H1 (cell line): ENCODE results near the gene FGR. TPM values are rescaled to one million over a fixed set of nuclear protein-coding genes. Genes with fewer than 3 reads are reported as not detected.

ENCODE experiments used
- CTCF ChIA-PET: fragments of 300-600 bp; sonication (Branson Sonifier 250); formaldehyde crosslinking; loops from one replicate; lab custom pipeline; 2021; ENCODE audit not compliant: partially characterized antibody; lab: Charles Lee
- POLR2A ChIA-PET: fragments of 300-600 bp; sonication (Branson Sonifier 250); formaldehyde crosslinking; loops from one replicate; lab custom pipeline; 2021; ENCODE audit warnings: inconsistent platforms; ENCODE audit not compliant: partially characterized antibody; lab: Charles Lee
- DNase-seq, 2 experiments: peaks; one replicate each; pipeline versions ENCODE4 v3.0.0 to v3.0.0-alpha.2; 2010 to 2022; ENCODE audit warnings: low spot score in 2 of 2, low read depth in 1 of 2, mixed read lengths in 1 of 2
- FAIRE-seq: peaks from 2 replicates; lab custom pipeline; 2011; peaks lifted over from hg19 to GRCh38; lab: Jason Lieb, UNC
- H2AFZ ChIP-seq: 2 replicates; pipeline ENCODE4 v1.8.1; 2012; ENCODE audit warnings: low read length, inconsistent platforms
- H2AK5ac ChIP-seq: 2 replicates; pipeline ENCODE4 v1.6.1; 2013; ENCODE audit warnings: low read depth, low read length
- H2BK120ac ChIP-seq: replicated peaks from 2 replicates; pipeline ENCODE3; 2013; ENCODE audit warnings: low read depth, low read length, inconsistent platforms
- H2BK12ac ChIP-seq: 2 replicates; pipeline ENCODE4 v1.6.1; 2013; ENCODE audit warnings: low read depth, low read length
- H2BK15ac ChIP-seq: 2 replicates; pipeline ENCODE4 v1.6.1; 2013; ENCODE audit warnings: low read length
- H2BK20ac ChIP-seq: 2 replicates; pipeline ENCODE4 v1.6.1; 2013; ENCODE audit warnings: low read length
- H2BK5ac ChIP-seq: 2 replicates; pipeline ENCODE4 v1.6.1; 2013; ENCODE audit warnings: low read depth, low read length
- H3K14ac ChIP-seq: 2 replicates; pipeline ENCODE4 v1.6.1; 2013; ENCODE audit warnings: inconsistent platforms; ENCODE audit not compliant: insufficient read length
- H3K18ac ChIP-seq: 2 replicates; pipeline ENCODE4 v1.6.1; 2013; ENCODE audit warnings: low read length; ENCODE audit errors: extremely low read depth
- H3K23ac ChIP-seq: 2 replicates; pipeline ENCODE4 v1.6.1; 2013; ENCODE audit warnings: inconsistent platforms; ENCODE audit not compliant: insufficient read length
- H3K23me2 ChIP-seq: 2 replicates; pipeline ENCODE4 v1.6.1; 2013; ENCODE audit warnings: low read depth, low read length
- H3K27ac ChIP-seq: 2 replicates; pipeline ENCODE4 v1.6.1; 2011; ENCODE audit warnings: low read depth, low read length, inconsistent platforms
- H3K27me3 ChIP-seq, 4 experiments: replicated peaks in 1 of 4; 1 replicate in 1 of 4; 2 replicates in 3 of 4; pipeline versions ENCODE4 v1.6.1 to v1.8.1; 2011 to 2013; ENCODE audit warnings: low read length in 3 of 4, mild to moderate bottlenecking in 3 of 4, inconsistent platforms in 2 of 4, mixed read lengths in 2 of 4, moderate library complexity in 1 of 4; ENCODE audit not compliant: control insufficient read depth in 3 of 4, insufficient read depth in 3 of 4; ENCODE audit errors: extremely low read depth in 1 of 4
- H3K36me3 ChIP-seq, 4 experiments: 2 replicates each; pipeline versions ENCODE4 v1.6.1 to v1.8.1; 2011 to 2013; ENCODE audit warnings: mild to moderate bottlenecking in 4 of 4, low read length in 3 of 4, moderate library complexity in 2 of 4, control low read depth in 1 of 4, inconsistent platforms in 1 of 4; ENCODE audit not compliant: insufficient read depth in 4 of 4, control insufficient read depth in 2 of 4
- H3K4ac ChIP-seq: replicated peaks from 2 replicates; pipeline ENCODE3; 2013; ENCODE audit warnings: low read length, low read depth, mixed read lengths, inconsistent platforms; ENCODE audit not compliant: insufficient read length
- H3K4me1 ChIP-seq, 4 experiments: replicated peaks in 1 of 4; 1 replicate in 1 of 4; 2 replicates in 3 of 4; pipeline versions ENCODE4 v1.6.1 to v1.8.1; 2011 to 2013; ENCODE audit warnings: low read length in 3 of 4, inconsistent platforms in 2 of 4, mixed read lengths in 1 of 4; ENCODE audit not compliant: insufficient read depth in 4 of 4, control insufficient read depth in 3 of 4
- H3K4me2 ChIP-seq, 2 experiments: 2 replicates each; pipeline versions ENCODE4 v1.6.1 to v1.8.1; 2011 to 2013; ENCODE audit warnings: low read depth in 2 of 2, low read length in 2 of 2, control low read depth in 1 of 2, inconsistent platforms in 1 of 2, mild to moderate bottlenecking in 1 of 2; ENCODE audit not compliant: insufficient read depth in 1 of 2
- H3K4me3 ChIP-seq, 4 experiments: fragments of 200-600, 300-600 bp in 1 of 4; sonication (generic), shearing (Covaris generic), sonication (Bioruptor Twin) in 1 of 4; 2 replicates each; pipeline versions ENCODE4 v1.5.1 to v1.8.1; 2011 to 2016; ENCODE audit warnings: low read length in 4 of 4, low read depth in 3 of 4, control low read depth in 2 of 4, inconsistent platforms in 2 of 4, mild to moderate bottlenecking in 2 of 4, mixed read lengths in 1 of 4, moderate library complexity in 1 of 4; ENCODE audit not compliant: insufficient read depth in 2 of 4; ENCODE audit errors: extremely low read depth in 1 of 4
- H3K56ac ChIP-seq: replicated peaks from 2 replicates; pipeline ENCODE3; 2013; ENCODE audit warnings: low read depth, mild to moderate bottlenecking, mixed read lengths, low read length, inconsistent platforms; ENCODE audit not compliant: insufficient read length
- H3K79me1 ChIP-seq: 2 replicates; pipeline ENCODE4 v1.6.1; 2013; ENCODE audit warnings: low read depth, low read length, control low read depth
- H3K79me2 ChIP-seq, 2 experiments: 2 replicates each; pipeline versions ENCODE4 v1.6.1 to v1.8.1; 2012 to 2013; ENCODE audit warnings: low read length in 2 of 2, mild to moderate bottlenecking in 2 of 2, inconsistent platforms in 1 of 2; ENCODE audit not compliant: insufficient read depth in 2 of 2, control insufficient read depth in 1 of 2
- H3K9ac ChIP-seq, 4 experiments: replicated peaks in 1 of 4; 1 replicate in 1 of 4; 2 replicates in 3 of 4; pipeline versions ENCODE4 v1.6.1 to v1.8.1; 2011 to 2013; ENCODE audit warnings: low read depth in 3 of 4, low read length in 3 of 4, control low read depth in 2 of 4, mild to moderate bottlenecking in 2 of 4, moderate library complexity in 2 of 4, inconsistent platforms in 1 of 4; ENCODE audit errors: extremely low read depth in 1 of 4
- H3K9me3 ChIP-seq, 2 experiments: 2 replicates each; pipeline versions ENCODE4 v1.6.1 to v1.8.1; 2012 to 2013; ENCODE audit warnings: mild to moderate bottlenecking in 2 of 2, moderate library complexity in 2 of 2, control low read depth in 1 of 2, inconsistent platforms in 1 of 2, low read depth in 1 of 2, low read length in 1 of 2, mixed read lengths in 1 of 2; ENCODE audit not compliant: insufficient read depth in 2 of 2
- H4K20me1 ChIP-seq, 2 experiments: replicated peaks in 1 of 2; 2 replicates each; pipeline versions ENCODE3 to v1.8.1; 2011 to 2013; ENCODE audit warnings: inconsistent platforms in 2 of 2, low read length in 2 of 2, mild to moderate bottlenecking in 1 of 2; ENCODE audit not compliant: insufficient read depth in 2 of 2, control insufficient read depth in 1 of 2
- H4K5ac ChIP-seq: 2 replicates; pipeline ENCODE4 v1.6.1; 2013; ENCODE audit warnings: low read length, low read depth, mixed read lengths, inconsistent platforms; ENCODE audit not compliant: insufficient read length
- H4K8ac ChIP-seq: 2 replicates; pipeline ENCODE4 v1.8.0; 2013; ENCODE audit warnings: mild to moderate bottlenecking, moderate library complexity, low read length, inconsistent platforms; ENCODE audit not compliant: insufficient read depth; ENCODE audit errors: extremely low read depth
- H4K91ac ChIP-seq: replicated peaks from 2 replicates; pipeline ENCODE3; 2013; ENCODE audit warnings: low read length, mixed read lengths, inconsistent platforms; ENCODE audit not compliant: insufficient read length
- ASH2L ChIP-seq: fragments of 200-600, 300-600 bp; sonication (generic); IDR thresholded peaks from one replicate; pipeline ENCODE4 v1.7.1; 2017; ENCODE audit warnings: low read length
- CTCF ChIP-seq, 3 experiments: IDR thresholded peaks; 1 replicate in 2 of 3; 2 replicates in 1 of 3; pipeline versions ENCODE4 v1.5.1 to v1.6.1; 2011; ENCODE audit warnings: low read length in 3 of 3, mild to moderate bottlenecking in 3 of 3, inconsistent platforms in 2 of 3, low read depth in 1 of 3, moderate library complexity in 1 of 3; ENCODE audit not compliant: insufficient read depth in 1 of 3; ENCODE audit errors: control extremely low read depth in 1 of 3
- HDAC6 ChIP-seq: IDR thresholded peaks from one replicate; pipeline ENCODE4 v1.7.1; 2012; ENCODE audit warnings: low read depth, mild to moderate bottlenecking, inconsistent platforms, low read length, moderate library complexity
- RAD21 ChIP-seq, 2 experiments: IDR thresholded peaks in 1 of 2; conservative IDR thresholded peaks in 1 of 2; 2 replicates each; pipeline ENCODE4 v1.6.1; 2011; ENCODE audit warnings: low read depth in 2 of 2, low read length in 2 of 2, improper control_type of control experiment in 1 of 2, inconsistent platforms in 1 of 2, mild to moderate bottlenecking in 1 of 2, moderate library complexity in 1 of 2
- SP1 ChIP-seq: IDR thresholded peaks from 2 replicates; pipeline ENCODE4 v1.6.1; 2011; ENCODE audit warnings: low read depth, low read length
- SP4 ChIP-seq: IDR thresholded peaks from 2 replicates; pipeline ENCODE4 v1.6.1; 2012; ENCODE audit warnings: low read length, inconsistent platforms
- WGBS, 2 experiments: shearing (Covaris generic) in 1 of 2; methylation state at CpG; one replicate each; pipeline versions ENCODE4 v1.1.6 to v1.1.7; 2013 to 2015; ENCODE audit warnings: low lambda C conversion rate in 2 of 2, mixed read lengths in 2 of 2, inconsistent platforms in 1 of 2, low coverage in 1 of 2, missing lambda C conversion rate in 1 of 2; ENCODE audit not compliant: insufficient replicate concordance in 2 of 2, insufficient coverage in 1 of 2, insufficient read length in 1 of 2; ENCODE audit errors: extremely low coverage in 1 of 2, missing lambda C conversion rate in 1 of 2; 5-methylcytosine and 5-hydroxymethylcytosine counted together
- polyA plus RNA-seq, 7 experiments: library from polyadenylated mRNA; depleted of rRNA in 3 of 7; stranded (reverse) in 5 of 7; unstranded in 2 of 7; fragments of >200 nt in 5 of 7; fragments of 200-250 nt in 2 of 7; gene quantifications; 1 replicate in 5 of 7; 2 replicates in 1 of 7; 4 replicates in 1 of 7; pipeline versions ENCODE4 v1.2.1 to v1.2.3, GENCODE V29; 2011 to 2013; ENCODE audit warnings: missing spikeins in 2 of 7, mixed read lengths in 2 of 7
- total RNA-seq: library from RNA; stranded (reverse); fragmentation: NEBNext Ultra II Directional; extraction: Animal tissue kit (Norgen Biotek cat#: 25700); gene quantifications from 2 replicates; pipeline ENCODE4 v1.2.1, GENCODE V29; 2021

The FGR gene
- total and polyA plus RNA-seq, 2 of the 8 experiments (the other 6 are each of a cell fraction or from before 2014, with no cell fraction given): 0.22 to 0.95 TPM

DNA sequence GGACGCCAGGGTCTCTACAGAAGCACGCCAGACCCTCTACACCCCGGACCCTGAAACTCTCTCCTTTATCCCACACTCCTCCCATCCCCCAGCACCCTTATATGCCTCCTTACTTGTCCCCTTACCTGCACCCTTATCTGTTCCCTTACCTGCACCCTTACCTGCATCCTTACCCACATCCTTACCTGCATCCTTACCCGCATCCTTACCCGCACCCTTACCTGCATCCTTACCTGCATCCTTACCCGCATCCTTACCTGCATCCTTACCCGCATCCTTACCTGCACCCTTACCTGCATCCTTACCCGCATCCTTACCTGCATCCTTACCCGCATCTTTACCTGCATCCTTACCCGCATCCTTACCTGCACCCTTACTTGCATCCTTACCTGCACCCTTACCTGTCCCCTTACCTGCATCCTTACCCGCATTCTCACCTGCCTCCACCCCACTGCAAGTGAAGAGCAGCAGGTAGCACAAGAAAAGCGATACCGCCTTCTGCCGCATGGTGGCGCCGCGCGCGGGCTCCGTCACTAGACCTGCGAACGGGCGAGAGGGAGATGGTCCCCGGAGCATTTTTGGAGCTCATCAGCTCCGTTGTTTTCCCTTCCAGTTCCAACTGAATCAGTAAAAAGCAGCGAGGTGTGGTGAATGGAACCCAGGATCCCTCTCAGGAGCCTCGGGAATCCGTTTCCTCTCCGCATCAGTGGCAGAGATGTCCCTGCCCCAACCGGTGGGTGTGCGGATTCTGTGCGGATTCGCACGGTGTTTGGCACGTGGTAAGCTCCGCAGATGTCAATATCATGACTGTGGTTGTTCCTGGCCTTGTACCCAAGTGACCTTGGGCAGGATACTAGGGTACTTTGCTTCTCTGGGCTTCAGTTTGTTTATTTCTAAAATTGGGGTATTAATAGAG, 34.1 kb upstream of the FGR start:
- peak overlapping the region; percentile 80; the same call in 1 of the 2 replicates for H2BK12ac ChIP-seq
- no peaks in the 10 kb centered on the region for H3K9me3 ChIP-seq
- DNase-seq (peak in 1 of 2 experiments; percentile 99), FAIRE-seq (peak; percentile 39)
- ChIA-PET POLR2A (no interaction called here), CTCF (interaction anchor here (0.5 to 13.1 kb wide), 49 partner anchors 9 to 563 kb away, joined by 3 to 472 read pairs (median 4); partner anchors contain the start of genes AHDC1, FAM76A, MAP3K6 and STX12)
- no peaks in the 10 kb centered on the region for H3K79me1 ChIP-seq
- H3K27ac ChIP-seq: no peak overlapping the region
- no peaks in the 10 kb centered on the region for H4K20me1 ChIP-seq
- no peak overlapping the region for H2BK5ac ChIP-seq
- WGBS, 2 experiments: 32% methylated on average over 36 of the region's 36 CpGs; no CpG with 5 or more reads in 1 of the 2 experiments
- H3K4me3 ChIP-seq: peak overlapping the region in 3 of 4 experiments; percentile 13 to 48 (median 15); a peak in 4 of 8 replicates
- peak overlapping the region; percentile 93 for H3K18ac ChIP-seq
- H3K4me1 ChIP-seq: peaks cover 2 to 11% (median 7%) of the 10 kb centered on the region in 4 experiments; a peak in 5 of 7 replicates
- no peak overlapping the region for H2AK5ac ChIP-seq
- peak overlapping the region; percentile 99 for H2AFZ ChIP-seq
- H3K4ac ChIP-seq: no peak overlapping the region
- no peak overlapping the region for H3K9ac ChIP-seq
- no peaks in the 10 kb centered on the region for H3K36me3 ChIP-seq
- peaks cover 2% of the 10 kb centered on the region; the same call in 1 of the 2 replicates for H3K23me2 ChIP-seq
- H3K56ac ChIP-seq: no peak overlapping the region
- no peak overlapping the region for H4K5ac ChIP-seq
- H4K91ac ChIP-seq: no peak overlapping the region
- no peak overlapping the region for H3K23ac ChIP-seq
- H3K14ac ChIP-seq: no peak overlapping the region
- H3K79me2 ChIP-seq: no peaks in the 10 kb centered on the region
- H3K4me2 ChIP-seq: peak overlapping the region; percentile 13 to 71; a peak in 3 of 4 replicates
- H2BK15ac ChIP-seq: 0 out of 2 replicates have a peak overlapping the region, but pooled peaks have one; percentile 40
- H3K27me3 ChIP-seq: peaks cover 0 to 7% (median 4%) of the 10 kb centered on the region in 4 experiments; a peak in 2 of 7 replicates
- no peak overlapping the region for H4K8ac ChIP-seq
- no peak overlapping the region for H2BK20ac ChIP-seq
- H2BK120ac ChIP-seq: peak overlapping the region; percentile 7
- TF ChIP-seq SP4 (no peak), CTCF (IDR thresholded peaks at IDR 0.05; ENCODE audit: control extremely low read depth in 1 of 3, insufficient read depth in 1 of 3, low read depth in 1 of 3, low read length in 3 of 3) (peak; percentile 80 to 96 (median 95)), SP1 (no peak), ASH2L (no peak), HDAC6 (no peak), RAD21 (IDR thresholded peaks at IDR 0.05 in 1 of 2, conservative IDR thresholded peaks at IDR 0.05 in 1 of 2; ENCODE audit: low read depth in 2 of 2, low read length in 2 of 2) (peak; percentile 77 to 85)
